Measurements from ENCODE around the gene SPSB2. TPM values are rescaled to one million over a fixed set of nuclear protein-coding genes. Genes with fewer than 3 reads are reported as not detected.

The SPSB2 gene
- total RNA-seq, 1 experiment from 2014 or later, result 9.2 TPM

GRCh38 chr12:6843118-6843902 is 29.8 kb downstream of the SPSB2 start:
- ATAC-seq, result peak; percentile 55; the same call in 1 of the 2 replicates
- CTCF ChIA-PET, result no interaction called here

GRCh38 chr12:6842075-6842474 is 31.0 kb downstream of the SPSB2 start:
- DNase-seq, result no peak
- H3K4me2 ChIP-seq (ENCODE audit: low read length), result no peak overlapping the region
- POLR2A ChIA-PET (ENCODE audit: unreplicated experiment), result no interaction called here
- H2AFZ ChIP-seq (ENCODE audit: low read length), result no peak overlapping the region
- no peaks in the 10 kb centered on the region for H3K79me2 ChIP-seq (ENCODE audit: low read length)
- H3K9me2 ChIP-seq (replicated peaks; ENCODE audit: low read length), result no peaks in the 10 kb centered on the region
- intact Hi-C loops (cut with micrococcal nuclease), result no loop called here
- no peak overlapping the region for H3K9ac ChIP-seq (ENCODE audit: low read length)
- H3K27me3 ChIP-seq (ENCODE audit: low read length), result no peaks in the 10 kb centered on the region
- no peaks in the 10 kb centered on the region for H3K4me1 ChIP-seq (ENCODE audit: insufficient read depth, low read length)
- no peak overlapping the region for H3K4me3 ChIP-seq (ENCODE audit: low read length)
- no peaks in the 10 kb centered on the region for H3K9me3 ChIP-seq (ENCODE audit: low read length)
- no peaks in the 10 kb centered on the region for H3F3A ChIP-seq (ENCODE audit: low read length, unreplicated experiment)
- no TSS peak for BruUV-seq (replicated peaks)
- TF ChIP-seq CTCF (conservative IDR thresholded peaks at IDR 0.05; ENCODE audit: low read depth, low read length) (no peak), EZH2phosphoT487 (IDR thresholded peaks at IDR 0.05; ENCODE audit: borderline replicate concordance, low read length) (no peak), EZH2 (IDR thresholded peaks at IDR 0.05; ENCODE audit: low read length, unreplicated experiment) (no peak)
- no peak overlapping the region for H3K27ac ChIP-seq (ENCODE audit: low read length)
- CTCF ChIA-PET, result no interaction called here
- no peaks in the 10 kb centered on the region for H4K20me1 ChIP-seq (ENCODE audit: low read length)
- ATAC-seq, result no peak
- H3K36me3 ChIP-seq (ENCODE audit: low read depth, low read length), result no peaks in the 10 kb centered on the region

More at GRCh38 chr12:6843118-6843902, 29.8 kb downstream of the SPSB2 start:
- Histone ChIP-seq H3F3A (ENCODE audit: low read length, unreplicated experiment) (no peaks in the 10 kb centered on the region), H3K79me2 (ENCODE audit: low read length) (no peaks in the 10 kb centered on the region), H4K20me1 (ENCODE audit: low read length) (no peaks in the 10 kb centered on the region), H3K9me2 (replicated peaks; ENCODE audit: low read length) (no peaks in the 10 kb centered on the region), H3K9ac (ENCODE audit: low read length) (no peak overlapping the region), H3K27ac (ENCODE audit: low read length) (no peak overlapping the region), H3K9me3 (ENCODE audit: low read length) (no peaks in the 10 kb centered on the region), H3K27me3 (ENCODE audit: low read length) (no peaks in the 10 kb centered on the region), H3K4me2 (ENCODE audit: low read length) (no peak overlapping the region), H2AFZ (ENCODE audit: low read length) (no peak overlapping the region), H3K36me3 (ENCODE audit: low read depth, low read length) (no peaks in the 10 kb centered on the region), H3K4me1 (ENCODE audit: insufficient read depth, low read length) (no peaks in the 10 kb centered on the region), H3K4me3 (ENCODE audit: low read length) (no peak overlapping the region)
- no TSS peak for BruUV-seq (replicated peaks)
- POLR2A ChIA-PET (ENCODE audit: unreplicated experiment), result no interaction called here
- TF ChIP-seq EZH2 (IDR thresholded peaks at IDR 0.05; ENCODE audit: low read length, unreplicated experiment), result no peak
- TF ChIP-seq EZH2phosphoT487 (IDR thresholded peaks at IDR 0.05; ENCODE audit: borderline replicate concordance, low read length), result no peak
- TF ChIP-seq CTCF (conservative IDR thresholded peaks at IDR 0.05; ENCODE audit: low read depth, low read length), result 0 out of 2 replicates have a peak, but pooled peaks have one; percentile 12
- peak; percentile 22 for DNase-seq
- intact Hi-C loops (cut with micrococcal nuclease), result no loop called here

All from PC-3 (cell line).